ENCODE measurements around the gene DDX21.
"Not testable (repeated sequence)": the region's sequence is repeated elsewhere in the genome, so short reads cannot be mapped to it uniquely, and the experiment has no call there.

The DDX21 gene

GRCh38 chr10:68955832-68956532 lies at the start of gene DDX21:
Gene DDX21, plus strand, starts transcription at chr10:68956170. Its CDS starts 56 bp downstream, at chr10:68956226.
- H3K27me3 ChIP-seq (ENCODE audit: insufficient read depth, low read length, poor library complexity), result no peaks in the 10 kb centered on the region
- peak within 1 kb of the TSS; percentile 87 for H3K27ac ChIP-seq (ENCODE audit: low read length)
- H4K20me1 ChIP-seq (ENCODE audit: insufficient read depth, low read length), result peaks cover 29% of the 10 kb centered on the region; the same call in 1 of the 2 replicates
- TF ChIP-seq EZH2 (IDR thresholded peaks at IDR 0.05; ENCODE audit: borderline replicate concordance, low read depth, low read length, severe bottlenecking), result no peak
- peak; percentile 85 for TF ChIP-seq CTCF (IDR thresholded peaks at IDR 0.05; ENCODE audit: borderline replicate concordance, extremely low read depth, low read length, poor library complexity, severe bottlenecking)
- H3K9me3 ChIP-seq (ENCODE audit: insufficient read depth, low read length, severe bottlenecking), result no peaks in the 10 kb centered on the region
- peak within 1 kb of the TSS; percentile 41 to 87 for H3K4me3 ChIP-seq (ENCODE audit: low read depth in 1 of 2, low read length in 2 of 2)
- H3K79me2 ChIP-seq (ENCODE audit: insufficient read depth, low read length), result peaks cover 60% of the 10 kb centered on the region
- peak within 1 kb of the TSS; percentile 96 for H2AFZ ChIP-seq (ENCODE audit: low read depth, low read length)
- DNase-seq (peak; percentile 90), ATAC-seq (ENCODE audit: insufficient read depth, low read depth) (peak; percentile 90)
- peak within 1 kb of the TSS; percentile 72 for H3K4me2 ChIP-seq (ENCODE audit: insufficient read depth, low read length)
- H3K4me1 ChIP-seq (ENCODE audit: insufficient read depth, low read length), result peaks cover 39% of the 10 kb centered on the region
- H3K36me3 ChIP-seq (ENCODE audit: insufficient read depth, low read length), result peaks cover 23% of the 10 kb centered on the region
- peak within 1 kb of the TSS; percentile 75 for H3K9ac ChIP-seq (ENCODE audit: low read depth, low read length)

- Histone ChIP-seq H3K9me3 (ENCODE audit: insufficient read depth, low read length, severe bottlenecking) (no peaks in the 10 kb centered on the region), H2AFZ (ENCODE audit: low read depth, low read length) (no peak overlapping the region), H3K4me2 (ENCODE audit: insufficient read depth, low read length) (no peak overlapping the region), H3K79me2 (ENCODE audit: insufficient read depth, low read length) (peaks cover 72% of the 10 kb centered on the region), H3K4me3 (ENCODE audit: low read depth in 1 of 2, low read length in 2 of 2) (no peak overlapping the region), H4K20me1 (ENCODE audit: insufficient read depth, low read length) (peaks cover 6% of the 10 kb centered on the region; the same call in 1 of the 2 replicates), H3K9ac (ENCODE audit: low read depth, low read length) (no peak overlapping the region), H3K27me3 (ENCODE audit: insufficient read depth, low read length, poor library complexity) (no peaks in the 10 kb centered on the region), H3K36me3 (ENCODE audit: insufficient read depth, low read length) (peaks cover 83% of the 10 kb centered on the region), H3K4me1 (ENCODE audit: insufficient read depth, low read length) (no peaks in the 10 kb centered on the region), H3K27ac (ENCODE audit: low read length) (no peak overlapping the region)
- TF ChIP-seq CTCF (IDR thresholded peaks at IDR 0.05; ENCODE audit: borderline replicate concordance, extremely low read depth, low read length, poor library complexity, severe bottlenecking) (no peak), EZH2 (IDR thresholded peaks at IDR 0.05; ENCODE audit: borderline replicate concordance, low read depth, low read length, severe bottlenecking) (no peak)
- ATAC-seq (ENCODE audit: insufficient read depth, low read depth), result no peak
- no peak for DNase-seq
Observed at GRCh38 chr10:68924593-68924992, 31.4 kb upstream of the DDX21 start.

GRCh38 chr10:68925489-68925888 lies 30.5 kb upstream of the DDX21 start:
- no peak for TF ChIP-seq CTCF (IDR thresholded peaks at IDR 0.05; ENCODE audit: borderline replicate concordance, extremely low read depth, low read length, poor library complexity, severe bottlenecking)
- TF ChIP-seq EZH2 (IDR thresholded peaks at IDR 0.05; ENCODE audit: borderline replicate concordance, low read depth, low read length, severe bottlenecking), result no peak

GRCh38 chr10:68929157-68929556 lies 26.8 kb upstream of the DDX21 start:
- not testable (repeated sequence) for H4K20me1 ChIP-seq (ENCODE audit: insufficient read depth, low read length); H3K9ac ChIP-seq (ENCODE audit: low read depth, low read length); H3K27ac ChIP-seq (ENCODE audit: low read length); DNase-seq; H3K4me1 ChIP-seq (ENCODE audit: insufficient read depth, low read length); H3K27me3 ChIP-seq (ENCODE audit: insufficient read depth, low read length, poor library complexity); ATAC-seq (ENCODE audit: insufficient read depth, low read depth); H3K4me2 ChIP-seq (ENCODE audit: insufficient read depth, low read length); H2AFZ ChIP-seq (ENCODE audit: low read depth, low read length); H3K4me3 ChIP-seq (ENCODE audit: low read depth in 1 of 2, low read length in 2 of 2); H3K9me3 ChIP-seq (ENCODE audit: insufficient read depth, low read length, severe bottlenecking)
- H3K36me3 ChIP-seq (ENCODE audit: insufficient read depth, low read length), result peaks cover 81% of the 10 kb centered on the region
- peaks cover 49% of the 10 kb centered on the region for H3K79me2 ChIP-seq (ENCODE audit: insufficient read depth, low read length)

More at GRCh38 chr10:68925489-68925888, 30.5 kb upstream of the DDX21 start:
- Histone ChIP-seq H3K36me3 (ENCODE audit: insufficient read depth, low read length) (peaks cover 84% of the 10 kb centered on the region), H3K79me2 (ENCODE audit: insufficient read depth, low read length) (peaks cover 70% of the 10 kb centered on the region), H2AFZ (ENCODE audit: low read depth, low read length) (no peak overlapping the region), H3K27me3 (ENCODE audit: insufficient read depth, low read length, poor library complexity) (no peaks in the 10 kb centered on the region), H3K9ac (ENCODE audit: low read depth, low read length) (no peak overlapping the region), H3K4me1 (ENCODE audit: insufficient read depth, low read length) (no peaks in the 10 kb centered on the region), H3K9me3 (ENCODE audit: insufficient read depth, low read length, severe bottlenecking) (no peaks in the 10 kb centered on the region), H3K4me3 (ENCODE audit: low read depth in 1 of 2, low read length in 2 of 2) (no peak overlapping the region), H4K20me1 (ENCODE audit: insufficient read depth, low read length) (peaks cover 6% of the 10 kb centered on the region; the same call in 1 of the 2 replicates), H3K4me2 (ENCODE audit: insufficient read depth, low read length) (no peak overlapping the region), H3K27ac (ENCODE audit: low read length) (no peak overlapping the region)
- no peak for DNase-seq
- ATAC-seq (ENCODE audit: insufficient read depth, low read depth), result no peak

- H3K4me2 ChIP-seq (ENCODE audit: insufficient read depth, low read length); H3K9ac ChIP-seq (ENCODE audit: low read depth, low read length); H4K20me1 ChIP-seq (ENCODE audit: insufficient read depth, low read length); H3K4me3 ChIP-seq (ENCODE audit: low read depth in 1 of 2, low read length in 2 of 2); DNase-seq; H3K27me3 ChIP-seq (ENCODE audit: insufficient read depth, low read length, poor library complexity); H3K9me3 ChIP-seq (ENCODE audit: insufficient read depth, low read length, severe bottlenecking); H2AFZ ChIP-seq (ENCODE audit: low read depth, low read length); ATAC-seq (ENCODE audit: insufficient read depth, low read depth); H3K27ac ChIP-seq (ENCODE audit: low read length); H3K4me1 ChIP-seq (ENCODE audit: insufficient read depth, low read length): not testable (repeated sequence)
- Histone ChIP-seq H3K79me2 (ENCODE audit: insufficient read depth, low read length) (peaks cover 44% of the 10 kb centered on the region), H3K36me3 (ENCODE audit: insufficient read depth, low read length) (peaks cover 81% of the 10 kb centered on the region)
Observed at GRCh38 chr10:68929888-68930287, 26.1 kb upstream of the DDX21 start.
